ENCODE data around the gene ZNF837.
"Not testable (repeated sequence)": the region's sequence is repeated elsewhere in the genome, so short reads cannot be mapped to it uniquely, and the experiment has no call there.

The ZNF837 gene

DNA sequence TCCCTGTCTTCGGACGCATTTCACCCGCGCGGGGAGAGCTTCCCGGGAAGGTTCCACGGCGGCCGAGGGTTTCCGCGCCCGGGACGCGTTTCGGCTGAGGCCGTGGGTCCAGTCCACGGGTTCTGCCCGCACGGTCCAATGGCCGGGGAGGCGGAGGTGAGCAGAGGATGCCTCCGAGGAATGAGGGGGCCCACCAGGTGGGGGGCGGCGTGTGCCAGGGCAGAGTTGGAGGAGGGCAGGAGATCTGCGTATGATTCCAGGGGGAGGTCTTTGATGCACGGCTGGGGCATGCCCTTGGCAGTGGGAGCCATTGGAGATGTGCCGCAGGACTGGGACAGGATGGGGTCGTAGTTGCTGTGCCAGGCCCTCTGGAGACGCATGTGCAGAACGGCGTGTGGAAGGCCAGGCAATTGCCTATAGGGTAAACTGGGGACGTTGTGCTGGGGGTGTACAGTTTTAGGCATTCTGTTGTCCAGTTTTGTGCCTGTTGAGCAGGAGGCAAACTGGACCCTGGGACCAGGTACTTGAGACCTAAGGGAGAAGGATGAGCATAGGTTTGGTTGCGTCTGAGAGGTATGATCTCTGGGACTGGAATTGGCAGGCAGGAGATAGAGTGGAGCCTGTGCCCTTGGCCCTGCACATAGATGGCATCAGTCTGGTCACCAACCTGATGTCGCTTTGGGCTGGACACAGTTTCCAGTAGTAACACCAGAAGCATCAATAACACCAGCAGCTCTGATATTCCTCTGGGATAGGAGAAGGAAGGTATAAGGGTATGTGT lies 28.4 kb upstream of the ZNF837 start:
- ChIA-PET POLR2A (interaction anchor here (0.6 to 2.6 kb wide), 15 partner anchors 8 to 130 kb away, joined by 3 to 17 read pairs (median 3); partner anchors contain the start of genes RPS5, ZBTB45, ZNF324B and ZNF497), CTCF (no interaction called here)
- DNase-seq (ENCODE audit: extremely low spot score): no peak

GRCh38 chr19:58408152-58409009 lies 27.6 kb upstream of the ZNF837 start, which contains the start of gene ZNF584:
ZNF584 (plus strand) TSS chr19:58408649; CDS start chr19:58409148, 499 bp downstream.
- POLR2A ChIA-PET: interaction anchor here (0.5 to 2.6 kb wide), 17 partner anchors 9 to 136 kb away, joined by 3 to 17 read pairs (median 3); partner anchors contain the start of genes RPS5, TRIM28, ZBTB45 and ZNF324B
- peak; percentile 91 for DNase-seq (ENCODE audit: extremely low spot score)
- TF ChIP-seq ELF4 (IDR thresholded peaks at IDR 0.05) (peak; percentile 58), ARNT (IDR thresholded peaks at IDR 0.05) (no peak), L3MBTL2 (conservative IDR thresholded peaks at IDR 0.05) (peak; percentile 1; the same call in 1 of the 2 replicates), TARDBP (IDR thresholded peaks at IDR 0.05) (peak; percentile 84)
- CTCF ChIA-PET: no interaction called here

More for the DNA sequence above, 28.4 kb upstream of the ZNF837 start:
- TF ChIP-seq FOXM1 (IDR thresholded peaks at IDR 0.05; ENCODE audit: borderline replicate concordance) (no peak), BHLHE40 (IDR thresholded peaks at IDR 0.05; ENCODE audit: borderline replicate concordance) (no peak), ZNF384 (IDR thresholded peaks at IDR 0.05) (no peak), FOXA1 (IDR thresholded peaks at IDR 0.05) (no peak), NFRKB (IDR thresholded peaks at IDR 0.05) (no peak), FOXK2 (IDR thresholded peaks at IDR 0.05) (no peak), L3MBTL2 (conservative IDR thresholded peaks at IDR 0.05) (no peak), LEF1 (IDR thresholded peaks at IDR 0.05; ENCODE audit: borderline replicate concordance) (no peak), TARDBP (IDR thresholded peaks at IDR 0.05) (no peak), PKNOX1 (IDR thresholded peaks at IDR 0.05) (no peak), ARNT (IDR thresholded peaks at IDR 0.05) (no peak), CTBP1 (IDR thresholded peaks at IDR 0.05; ENCODE audit: borderline replicate concordance) (no peak), SP1 (IDR thresholded peaks at IDR 0.05) (no peak), HDGF (IDR thresholded peaks at IDR 0.05; ENCODE audit: borderline replicate concordance) (no peak), SUZ12 (IDR thresholded peaks at IDR 0.05) (no peak), ELF4 (IDR thresholded peaks at IDR 0.05) (no peak)

GRCh38 chr19:58407658-58408151 lies 26.9 kb upstream of the ZNF837 start:
- TF ChIP-seq ARNT (IDR thresholded peaks at IDR 0.05) (no peak), L3MBTL2 (conservative IDR thresholded peaks at IDR 0.05) (peak; percentile 50; the same call in 1 of the 2 replicates)
- POLR2A ChIA-PET: interaction anchor here (0.5 to 2.6 kb wide), 10 partner anchors 10 to 136 kb away, joined by 3 to 17 read pairs (median 3); partner anchors contain the start of genes RNF225, RPS5, TRIM28 and ZBTB45
- DNase-seq (ENCODE audit: extremely low spot score): no peak
- CTCF ChIA-PET: no interaction called here

- no peak for DNase-seq (ENCODE audit: extremely low spot score)
- ChIA-PET CTCF (no interaction called here), POLR2A (interaction anchor here (1.0 to 2.6 kb wide), 3 partner anchors 12 to 137 kb away, joined by 3 to 17 read pairs (median 3); partner anchors contain the start of genes RNF225, TRIM28 and ZNF497)
- TF ChIP-seq BHLHE40 (IDR thresholded peaks at IDR 0.05; ENCODE audit: borderline replicate concordance) (no peak), CTBP1 (IDR thresholded peaks at IDR 0.05; ENCODE audit: borderline replicate concordance) (no peak), SUZ12 (IDR thresholded peaks at IDR 0.05) (no peak), ELF4 (IDR thresholded peaks at IDR 0.05) (no peak), FOXM1 (IDR thresholded peaks at IDR 0.05; ENCODE audit: borderline replicate concordance) (no peak), SP1 (IDR thresholded peaks at IDR 0.05) (no peak), L3MBTL2 (conservative IDR thresholded peaks at IDR 0.05) (no peak), HDGF (IDR thresholded peaks at IDR 0.05; ENCODE audit: borderline replicate concordance) (no peak), FOXK2 (IDR thresholded peaks at IDR 0.05) (no peak), TARDBP (IDR thresholded peaks at IDR 0.05) (no peak), PKNOX1 (IDR thresholded peaks at IDR 0.05) (no peak), NFRKB (IDR thresholded peaks at IDR 0.05) (no peak), ARNT (IDR thresholded peaks at IDR 0.05) (no peak), ZNF384 (IDR thresholded peaks at IDR 0.05) (no peak)
These were observed 26.2 kb upstream of the ZNF837 start for GRCh38 chr19:58406818-58407657.

GRCh38 chr19:58403920-58404478 lies 23.2 kb upstream of the ZNF837 start:
- CTCF ChIA-PET: not testable (repeated sequence)
- peak; percentile 9 for DNase-seq (ENCODE audit: extremely low spot score)
- POLR2A ChIA-PET: interaction anchor here (1.0 to 1.2 kb wide), 2 partner anchors 16 to 116 kb away, joined by 4 read pairs; partner anchors contain the start of gene ZBTB45

Data from HEK293T (cell line).